ENCODE results near the gene EPHB1.
"Not testable (repeated sequence)": the region's sequence is repeated elsewhere in the genome, so short reads cannot be mapped to it uniquely, and the experiment has no call there.

Gene EPHB1

GRCh38 chr3:134956844-134957243 is 161.8 kb downstream of the EPHB1 start:
- DNase-seq = no peak

DNA sequence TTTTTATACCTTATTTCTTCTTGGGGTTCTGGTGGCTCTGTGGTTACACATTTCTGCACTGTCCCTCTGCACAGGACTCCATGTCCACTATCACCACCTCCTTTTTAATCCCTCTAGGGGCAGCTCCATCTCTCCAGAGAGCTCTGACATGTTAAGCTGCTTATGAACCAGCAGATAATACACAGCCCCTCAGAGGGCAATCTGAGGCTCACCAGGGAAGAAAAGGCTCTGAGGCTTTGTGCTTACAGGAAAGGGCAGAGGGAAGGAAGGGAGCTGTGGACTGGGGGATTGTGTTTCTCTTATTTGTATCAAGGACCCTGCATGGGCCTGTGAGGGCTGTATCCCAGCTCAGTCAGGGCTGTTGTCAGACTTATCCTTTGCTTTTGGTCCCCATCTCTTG is 164.5 kb downstream of the EPHB1 start:
- peak; percentile 36 to 65 for DNase-seq

DNA sequence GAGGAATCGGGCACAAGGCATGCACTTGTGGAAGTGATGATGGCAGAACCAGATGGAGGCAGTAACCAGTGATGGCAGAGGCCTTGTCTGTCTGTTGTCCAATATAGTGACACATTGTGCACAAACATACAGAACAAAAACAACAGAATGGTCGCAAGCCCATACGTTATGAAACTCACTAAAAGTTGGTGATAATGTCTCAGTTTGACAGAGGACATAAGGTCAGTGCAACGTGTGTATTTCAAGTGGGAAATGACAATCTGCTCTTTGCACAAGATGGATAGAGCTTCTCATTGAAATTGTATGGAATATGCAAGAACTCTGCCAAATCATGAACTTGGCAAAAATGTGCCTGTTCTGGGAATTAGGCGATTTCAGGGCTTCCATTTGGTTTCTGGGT is 169.2 kb downstream of the EPHB1 start:
- DNase-seq = no peak

GRCh38 chr3:134965865-134966481 is 170.9 kb downstream of the EPHB1 start:
- DNase-seq = no peak

GRCh38 chr3:134970895-134971294 is 175.8 kb downstream of the EPHB1 start:
- peak in 1 of 2 experiments; percentile 29 for DNase-seq

GRCh38 chr3:134971306-134971705 is 176.2 kb downstream of the EPHB1 start:
- no peak for DNase-seq

- DNase-seq = not testable (repeated sequence)
These were observed 176.8 kb downstream of the EPHB1 start for GRCh38 chr3:134971907-134972306.

- no peak for DNase-seq
These were observed 177.9 kb downstream of the EPHB1 start for GRCh38 chr3:134972836-134973455.

GRCh38 chr3:134974624-134975023 is 179.6 kb downstream of the EPHB1 start:
- peak in 1 of 2 experiments; percentile 17 for DNase-seq

DNA sequence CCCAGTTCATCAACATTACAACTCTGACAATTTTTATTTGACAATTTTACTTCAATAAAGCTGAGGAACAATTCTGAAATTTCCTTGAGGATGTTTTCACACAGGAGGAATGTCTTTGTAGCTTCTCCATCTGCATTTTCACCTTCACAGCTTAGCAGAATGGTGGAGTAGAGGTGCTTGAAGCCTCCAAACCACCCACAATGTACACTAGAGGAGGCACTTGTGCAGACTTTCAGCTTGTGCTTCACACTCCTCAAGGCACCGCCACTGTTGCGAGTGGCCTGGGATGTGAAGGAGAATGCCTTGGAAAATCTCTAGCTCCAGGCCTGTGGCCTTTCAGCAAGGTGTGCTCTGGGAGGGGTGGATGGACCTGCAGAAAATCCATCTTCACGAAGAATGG is 181.9 kb downstream of the EPHB1 start:
- DNase-seq = no peak

- peak in 1 of 2 experiments; percentile 25 for DNase-seq
These were observed 183.6 kb downstream of the EPHB1 start for GRCh38 chr3:134978658-134979057.

DNA sequence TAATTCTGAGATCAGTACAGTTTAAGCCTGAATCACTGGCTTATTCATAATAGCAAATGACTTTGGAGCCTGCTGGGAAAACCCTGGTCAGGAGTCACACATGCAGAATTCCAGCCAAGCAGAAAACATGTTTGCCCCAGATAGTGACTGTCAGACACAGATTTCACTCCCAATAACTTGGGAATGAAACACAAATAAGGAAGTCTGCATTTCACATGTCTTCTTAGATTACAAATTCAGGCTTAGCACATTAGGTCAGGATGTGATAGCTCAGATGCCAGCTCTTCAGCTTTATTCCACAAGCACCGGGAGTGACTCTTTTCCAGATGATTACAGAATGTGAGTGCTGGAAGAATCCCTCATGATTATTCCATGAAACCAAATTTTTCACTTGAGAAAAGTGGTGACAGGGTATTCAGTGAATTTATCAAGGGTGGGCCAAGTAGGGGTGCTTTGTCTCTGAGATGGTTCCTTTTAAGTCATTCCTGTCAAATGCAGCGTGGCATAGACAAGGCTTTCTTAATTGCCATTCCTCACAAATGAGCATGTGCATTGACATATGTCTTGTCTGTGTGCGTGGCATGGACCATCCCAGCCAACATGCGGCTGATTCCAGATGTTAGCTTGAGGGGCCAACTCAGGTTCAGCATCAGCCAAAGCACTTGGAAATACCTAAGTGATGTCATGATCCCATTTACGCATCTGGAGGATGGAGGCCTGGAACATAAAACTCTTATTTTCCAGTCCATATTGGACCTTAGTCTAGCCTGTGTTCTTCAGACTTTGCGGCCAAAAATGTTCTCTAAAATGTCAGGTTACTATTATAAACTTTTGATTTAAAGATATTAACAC is 191.0 kb downstream of the EPHB1 start:
- no peak for DNase-seq

DNA sequence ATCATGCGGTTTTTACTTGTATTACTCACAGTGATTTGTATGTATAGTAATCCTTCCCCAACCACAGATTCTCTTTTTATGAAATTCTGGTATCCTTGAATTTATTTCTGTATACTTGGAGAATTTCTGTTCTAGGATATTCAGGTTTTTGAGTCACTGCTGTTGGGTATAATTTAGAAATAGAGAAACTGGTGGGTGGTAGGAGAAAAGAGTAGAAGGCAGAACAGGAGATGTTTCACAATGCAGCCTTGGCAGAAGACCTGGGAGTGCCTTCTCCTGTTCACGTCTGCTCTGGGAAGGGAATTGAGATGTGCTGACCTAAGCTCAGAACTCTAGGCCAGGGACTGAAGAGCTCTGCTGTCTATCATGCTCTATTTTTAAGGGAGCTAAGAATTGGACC is 193.6 kb downstream of the EPHB1 start:
- no peak for DNase-seq

DNA sequence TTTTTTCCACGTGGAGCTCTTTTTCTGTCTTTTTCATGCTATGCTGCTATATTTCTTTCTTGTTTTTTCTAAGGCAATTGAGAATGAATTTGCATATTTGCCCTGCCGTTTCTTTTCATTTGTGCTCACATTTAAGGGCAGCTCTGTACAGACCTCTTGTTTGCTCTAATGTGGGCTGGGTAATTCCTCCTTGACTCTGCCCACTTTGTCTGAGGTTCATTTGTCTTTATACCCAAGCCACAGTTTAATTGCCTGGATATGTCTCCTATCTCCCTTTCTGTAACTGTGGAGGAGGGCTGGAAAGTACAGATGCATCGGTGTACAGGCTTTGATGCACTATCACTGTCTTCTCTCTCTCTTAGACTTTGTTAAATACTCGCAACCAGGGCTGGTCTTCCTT is 195.9 kb downstream of the EPHB1 start:
- no peak for DNase-seq

DNA sequence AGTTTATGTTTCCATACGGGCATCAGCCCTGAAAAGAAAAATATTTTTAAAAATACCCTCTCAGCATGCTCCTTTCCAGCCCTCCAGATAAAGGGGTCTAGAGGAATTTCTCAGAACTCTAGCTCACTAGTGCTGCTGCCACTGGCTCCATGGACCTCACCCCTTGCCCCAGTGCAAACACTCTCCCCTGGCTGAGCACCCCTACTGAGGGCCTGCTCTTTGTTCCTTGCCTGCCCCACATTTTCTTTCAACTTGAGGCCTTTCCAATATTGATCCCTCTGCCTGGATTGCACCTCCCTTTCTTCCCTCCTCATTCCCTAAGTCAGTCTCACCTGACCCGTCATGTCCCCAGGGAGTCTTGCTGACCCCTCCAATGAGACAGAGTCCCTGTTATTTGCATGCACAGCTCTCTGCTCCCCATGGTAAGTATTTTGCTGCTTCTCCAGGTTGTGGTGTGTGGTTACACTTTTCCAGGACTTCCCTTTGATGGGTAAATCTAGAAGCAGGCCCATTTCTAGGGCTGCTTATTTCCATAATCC is 196.5 kb downstream of the EPHB1 start:
- DNase-seq = no peak

- DNase-seq = no peak
These were observed 197.1 kb downstream of the EPHB1 start for GRCh38 chr3:134992180-134992579.

DNA sequence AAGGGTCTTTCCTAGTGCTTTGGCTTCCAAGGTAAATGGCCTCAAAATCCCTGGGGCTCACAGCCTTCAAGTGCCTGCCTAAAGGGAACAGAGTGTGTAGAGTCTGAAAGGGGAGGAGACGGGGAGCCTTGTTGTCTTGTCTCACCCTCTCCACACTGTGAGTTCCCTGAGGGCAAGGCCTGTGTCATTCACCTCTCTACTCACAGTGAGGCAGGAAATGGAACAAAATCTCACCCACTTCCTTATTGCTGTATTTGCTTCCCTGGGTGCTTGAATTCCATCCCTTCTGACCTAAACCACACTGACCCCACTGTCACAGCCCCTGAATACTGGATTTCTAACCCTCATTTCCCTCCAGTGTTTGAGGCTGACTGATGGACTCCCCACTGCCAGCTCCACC is 197.5 kb downstream of the EPHB1 start:
- DNase-seq = no peak

- DNase-seq = no peak
These were observed 198.0 kb downstream of the EPHB1 start for GRCh38 chr3:134993011-134993410.

- DNase-seq = no peak
These were observed 203.1 kb downstream of the EPHB1 start for GRCh38 chr3:134998158-134998557.

- DNase-seq = no peak
These were observed 203.8 kb downstream of the EPHB1 start for GRCh38 chr3:134998855-134999254.

GRCh38 chr3:135000465-135000864 is 205.4 kb downstream of the EPHB1 start:
- no peak for DNase-seq

DNA sequence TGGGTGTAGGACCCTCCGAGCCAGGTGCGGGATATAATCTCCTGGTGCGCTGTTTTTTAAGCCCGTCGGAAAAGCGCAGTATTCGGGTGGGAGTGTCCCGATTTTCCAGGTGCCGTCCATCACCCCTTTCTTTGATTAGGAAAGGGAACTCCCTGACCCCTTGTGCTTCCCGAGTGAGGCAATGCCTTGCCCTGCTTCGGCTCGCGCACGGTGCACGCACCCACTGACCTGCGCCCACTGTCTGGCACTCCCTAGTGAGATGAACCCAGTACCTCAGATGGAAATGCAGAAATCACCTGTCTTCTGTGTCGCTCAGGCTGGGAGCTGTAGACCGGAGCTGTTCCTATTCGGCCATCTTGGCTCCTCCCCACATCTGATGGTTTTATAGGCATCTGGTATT is 210.6 kb downstream of the EPHB1 start:
- not testable (repeated sequence) for DNase-seq

DNA sequence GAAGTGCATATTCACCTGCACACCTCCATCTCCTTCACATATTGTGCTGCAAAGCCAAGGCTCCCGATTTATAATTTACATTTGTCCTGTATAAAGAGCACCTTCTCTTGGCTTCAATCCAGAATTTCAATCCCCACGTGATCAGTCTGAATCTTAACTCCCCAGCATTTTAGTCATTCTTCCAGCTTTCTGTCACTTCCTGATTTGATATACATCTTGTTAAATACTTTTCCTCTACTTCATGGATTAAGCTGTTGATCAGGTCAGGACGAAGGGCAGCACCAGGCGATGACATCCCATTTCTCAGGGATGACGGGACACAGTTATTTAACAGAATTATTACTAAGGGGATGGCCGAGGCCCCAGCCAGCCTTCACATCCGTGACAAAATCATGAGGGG is 212.5 kb downstream of the EPHB1 start:
- no peak for DNase-seq

- no peak for DNase-seq
These were observed 213.3 kb downstream of the EPHB1 start for GRCh38 chr3:135008326-135008725.

Measured in NCI-H524 (cell line).